Ishikawa (cell line): ENCODE data around the gene IKZF1.

ENCODE experiments used
- CEBPB ChIP-seq: IDR thresholded peaks from 2 replicates; pipeline ENCODE4 v1.6.1; 2012
- CREB1 ChIP-seq: IDR thresholded peaks from 2 replicates; pipeline ENCODE4 v1.6.1; 2012; ENCODE audit warnings: low read depth
- EGR1 ChIP-seq: IDR thresholded peaks from 2 replicates; pipeline ENCODE4 v1.6.1; 2012
- EP300 ChIP-seq: IDR thresholded peaks from 2 replicates; pipeline ENCODE4 v1.6.1; 2012; ENCODE audit warnings: borderline replicate concordance
- FOXM1 ChIP-seq: IDR thresholded peaks from 2 replicates; pipeline ENCODE4 v1.6.1; 2012; ENCODE audit warnings: low read depth, borderline replicate concordance
- NFIC ChIP-seq: IDR thresholded peaks from 2 replicates; pipeline ENCODE4 v1.6.1; 2012
- RAD21 ChIP-seq: IDR thresholded peaks from 2 replicates; pipeline ENCODE4 v1.6.1; 2012; ENCODE audit warnings: low read depth
- TAF1 ChIP-seq: IDR thresholded peaks from 2 replicates; pipeline ENCODE4 v1.6.1; 2012; ENCODE audit warnings: low read depth, mild to moderate bottlenecking
- TCF12 ChIP-seq: IDR thresholded peaks from 2 replicates; pipeline ENCODE4 v1.6.1; 2012; ENCODE audit warnings: low read depth
- TEAD4 ChIP-seq: IDR thresholded peaks from 2 replicates; pipeline ENCODE4 v1.6.1; 2012
- YY1 ChIP-seq: IDR thresholded peaks from 2 replicates; pipeline ENCODE4 v1.6.1; 2012; ENCODE audit warnings: low read depth
- ZBTB7A ChIP-seq: IDR thresholded peaks from 2 replicates; pipeline ENCODE4 v1.6.1; 2012; ENCODE audit warnings: low read depth
- TF ChIP-seq, protein P1 (sequence below): IDR thresholded peaks from 2 replicates; pipeline ENCODE4 v1.6.1; 2012; ENCODE audit warnings: low read depth, mild to moderate bottlenecking
- TF ChIP-seq, protein P2 (sequence below): IDR thresholded peaks from 2 replicates; pipeline ENCODE4 v1.6.1; 2012
- TF ChIP-seq, protein P3 (sequence below): IDR thresholded peaks from 2 replicates; pipeline ENCODE4 v1.6.1; 2012

IKZF1 gene

DNA sequence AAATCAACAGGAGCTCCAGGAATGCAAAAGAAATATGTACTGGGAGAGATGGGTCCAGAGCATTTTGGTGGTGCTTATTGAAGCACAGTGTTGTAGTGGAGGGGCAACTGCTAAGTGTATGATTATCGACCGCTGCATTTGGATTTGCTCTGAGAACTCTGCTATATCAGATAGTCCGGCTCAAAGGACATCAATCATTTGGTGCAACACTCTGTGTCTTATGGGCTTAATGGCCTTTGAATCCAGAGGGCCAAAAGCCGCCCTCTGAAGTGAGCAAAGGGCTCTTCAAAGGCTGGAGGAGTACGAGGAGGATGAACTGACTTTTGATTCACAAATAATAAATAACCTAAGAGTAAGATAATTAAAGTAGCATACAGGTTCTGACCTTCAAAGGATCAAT lies 9.4 kb upstream of the IKZF1 start:
- TF ChIP-seq ZBTB7A: no peak
- no peak for TF ChIP-seq TEAD4
- no peak for TF ChIP-seq EP300
- no peak for TF ChIP-seq TCF12
- TF ChIP-seq, protein P1, sequence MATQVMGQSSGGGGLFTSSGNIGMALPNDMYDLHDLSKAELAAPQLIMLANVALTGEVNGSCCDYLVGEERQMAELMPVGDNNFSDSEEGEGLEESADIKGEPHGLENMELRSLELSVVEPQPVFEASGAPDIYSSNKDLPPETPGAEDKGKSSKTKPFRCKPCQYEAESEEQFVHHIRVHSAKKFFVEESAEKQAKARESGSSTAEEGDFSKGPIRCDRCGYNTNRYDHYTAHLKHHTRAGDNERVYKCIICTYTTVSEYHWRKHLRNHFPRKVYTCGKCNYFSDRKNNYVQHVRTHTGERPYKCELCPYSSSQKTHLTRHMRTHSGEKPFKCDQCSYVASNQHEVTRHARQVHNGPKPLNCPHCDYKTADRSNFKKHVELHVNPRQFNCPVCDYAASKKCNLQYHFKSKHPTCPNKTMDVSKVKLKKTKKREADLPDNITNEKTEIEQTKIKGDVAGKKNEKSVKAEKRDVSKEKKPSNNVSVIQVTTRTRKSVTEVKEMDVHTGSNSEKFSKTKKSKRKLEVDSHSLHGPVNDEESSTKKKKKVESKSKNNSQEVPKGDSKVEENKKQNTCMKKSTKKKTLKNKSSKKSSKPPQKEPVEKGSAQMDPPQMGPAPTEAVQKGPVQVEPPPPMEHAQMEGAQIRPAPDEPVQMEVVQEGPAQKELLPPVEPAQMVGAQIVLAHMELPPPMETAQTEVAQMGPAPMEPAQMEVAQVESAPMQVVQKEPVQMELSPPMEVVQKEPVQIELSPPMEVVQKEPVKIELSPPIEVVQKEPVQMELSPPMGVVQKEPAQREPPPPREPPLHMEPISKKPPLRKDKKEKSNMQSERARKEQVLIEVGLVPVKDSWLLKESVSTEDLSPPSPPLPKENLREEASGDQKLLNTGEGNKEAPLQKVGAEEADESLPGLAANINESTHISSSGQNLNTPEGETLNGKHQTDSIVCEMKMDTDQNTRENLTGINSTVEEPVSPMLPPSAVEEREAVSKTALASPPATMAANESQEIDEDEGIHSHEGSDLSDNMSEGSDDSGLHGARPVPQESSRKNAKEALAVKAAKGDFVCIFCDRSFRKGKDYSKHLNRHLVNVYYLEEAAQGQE: no peak
- no peak for TF ChIP-seq EGR1
- no peak for TF ChIP-seq YY1
- no peak for TF ChIP-seq FOXM1
- no peak for TF ChIP-seq CEBPB
- TF ChIP-seq, protein P2, sequence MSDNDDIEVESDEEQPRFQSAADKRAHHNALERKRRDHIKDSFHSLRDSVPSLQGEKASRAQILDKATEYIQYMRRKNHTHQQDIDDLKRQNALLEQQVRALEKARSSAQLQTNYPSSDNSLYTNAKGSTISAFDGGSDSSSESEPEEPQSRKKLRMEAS: no peak
- TF ChIP-seq TAF1: no peak
- no peak for TF ChIP-seq CREB1
- no peak for TF ChIP-seq NFIC
- TF ChIP-seq, protein P3, sequence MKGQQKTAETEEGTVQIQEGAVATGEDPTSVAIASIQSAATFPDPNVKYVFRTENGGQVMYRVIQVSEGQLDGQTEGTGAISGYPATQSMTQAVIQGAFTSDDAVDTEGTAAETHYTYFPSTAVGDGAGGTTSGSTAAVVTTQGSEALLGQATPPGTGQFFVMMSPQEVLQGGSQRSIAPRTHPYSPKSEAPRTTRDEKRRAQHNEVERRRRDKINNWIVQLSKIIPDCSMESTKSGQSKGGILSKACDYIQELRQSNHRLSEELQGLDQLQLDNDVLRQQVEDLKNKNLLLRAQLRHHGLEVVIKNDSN: no peak

- TF ChIP-seq RAD21 (no peak), EP300 (no peak), FOXM1 (no peak), CEBPB (no peak), YY1 (no peak), CREB1 (no peak), ZBTB7A (no peak), EGR1 (no peak), TEAD4 (no peak)
- TF ChIP-seq, protein P1: no peak
These were observed 7.7 kb upstream of the IKZF1 start for GRCh38 chr7:50296799-50297198.

DNA sequence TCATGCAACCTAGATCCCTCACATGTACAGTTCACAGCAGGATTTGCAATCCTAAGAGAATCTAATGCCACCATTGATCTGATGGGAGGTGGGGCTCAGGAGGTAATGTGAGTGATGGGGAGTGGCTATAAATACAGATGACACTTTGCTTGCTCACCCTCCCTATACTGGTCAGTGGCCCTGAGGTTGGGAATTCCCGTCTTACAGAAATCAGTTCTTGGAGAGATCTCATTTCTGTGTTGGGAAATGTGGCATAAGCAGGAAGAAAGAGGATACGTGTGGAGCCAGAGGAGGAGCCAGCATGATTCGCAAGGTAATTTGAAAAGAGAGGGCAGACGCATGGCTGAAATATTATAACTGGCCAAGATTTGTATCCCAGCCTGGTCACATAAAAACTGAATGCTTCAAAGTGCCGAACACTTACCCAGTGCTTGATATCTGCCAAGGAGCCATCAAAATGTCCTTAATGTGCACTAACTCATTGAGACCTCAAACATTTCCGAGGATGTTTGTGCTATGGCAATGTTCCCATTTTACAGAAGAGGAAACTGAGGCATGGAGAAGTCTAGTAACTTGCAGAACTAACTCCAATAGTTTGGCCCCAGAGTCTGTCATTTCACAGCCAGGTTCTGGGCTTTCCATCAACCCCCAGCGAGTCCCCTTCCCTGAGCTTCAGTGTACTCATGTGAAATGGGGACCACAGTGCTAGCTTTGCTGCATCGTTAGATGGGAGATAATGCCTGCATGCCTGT lies 5.5 kb upstream of the IKZF1 start:
- TF ChIP-seq, protein P2: no peak
- TF ChIP-seq ZBTB7A (no peak), EGR1 (no peak), RAD21 (no peak), TAF1 (no peak), CREB1 (no peak), TCF12 (no peak), NFIC (no peak), EP300 (no peak), FOXM1 (no peak), TEAD4 (no peak), YY1 (no peak), CEBPB (no peak)
- TF ChIP-seq, protein P1: no peak
- TF ChIP-seq, protein P3: no peak

DNA sequence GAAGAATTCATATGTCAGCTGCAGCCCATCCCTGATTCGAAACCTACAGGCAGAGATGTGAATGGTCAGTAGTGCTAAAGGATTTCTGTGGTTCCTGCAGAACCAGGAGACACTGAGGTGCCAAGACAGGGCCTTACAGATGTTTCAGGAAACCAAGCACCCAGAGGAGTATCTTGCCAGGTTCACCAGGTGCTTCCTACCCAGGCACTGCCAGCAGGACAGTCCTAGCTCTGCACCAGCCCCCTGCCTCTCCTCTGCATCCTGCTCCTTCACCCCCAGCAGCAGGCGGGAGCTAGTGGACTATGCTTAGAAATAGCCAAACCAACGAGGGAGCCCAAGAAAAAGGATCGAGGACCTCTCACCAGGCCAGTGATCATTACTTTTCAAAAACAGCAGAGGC lies 4.2 kb upstream of the IKZF1 start:
- no peak for TF ChIP-seq CEBPB
- TF ChIP-seq ZBTB7A: no peak
- TF ChIP-seq NFIC: no peak
- no peak for TF ChIP-seq TAF1
- no peak for TF ChIP-seq EP300
- no peak for TF ChIP-seq TCF12
- TF ChIP-seq EGR1: no peak
- TF ChIP-seq, protein P1: no peak
- TF ChIP-seq, protein P3: no peak
- no peak for TF ChIP-seq FOXM1
- TF ChIP-seq TEAD4: no peak
- TF ChIP-seq CREB1: no peak
- no peak for TF ChIP-seq RAD21
- no peak for TF ChIP-seq YY1
- TF ChIP-seq, protein P2: no peak
